Astrocyte of the cerebellum (primary cell): ENCODE measurements around the gene LLCFC1.
"Not testable (repeated sequence)": the region's sequence is repeated elsewhere in the genome, so short reads cannot be mapped to it uniquely, and the experiment has no call there.

ENCODE experiments used
- DNase-seq: peaks from one replicate; pipeline ENCODE4 v3.0.0-alpha.2; 2011; ENCODE audit warnings: low read depth
- H3K4me3 ChIP-seq: 2 replicates; pipeline ENCODE4 v1.5.1; 2011; ENCODE audit warnings: mild to moderate bottlenecking, low read depth, low read length, moderate library complexity
- CTCF ChIP-seq: IDR thresholded peaks from 2 replicates; pipeline ENCODE4 v1.5.1; 2012; ENCODE audit warnings: low read length, low read depth, moderate library complexity, mild to moderate bottlenecking; ENCODE audit errors: missing control alignments
- in situ Hi-C: cut with HindIII; loops from 2 replicates; pipeline ENCODE4 v1.10.0; 2017; ENCODE audit warnings: low sequenced_read_pairs

Gene LLCFC1

GRCh38 chr7:142968229-142968628 lies 28.9 kb downstream of the LLCFC1 start:
- TF ChIP-seq CTCF = no peak
- no peak overlapping the region for H3K4me3 ChIP-seq
- in situ Hi-C loops = no loop called here
- DNase-seq = no peak

GRCh38 chr7:142969183-142969582 lies 29.9 kb downstream of the LLCFC1 start:
- in situ Hi-C loops = no loop called here
- DNase-seq = no peak
- no peak for TF ChIP-seq CTCF

GRCh38 chr7:142974626-142975025 lies 35.3 kb downstream of the LLCFC1 start:
- in situ Hi-C loops = no loop called here
- H3K4me3 ChIP-seq = no peak overlapping the region
- DNase-seq = no peak
- TF ChIP-seq CTCF = no peak

More at GRCh38 chr7:142969183-142969582, 29.9 kb downstream of the LLCFC1 start:
- H3K4me3 ChIP-seq = no peak overlapping the region

- in situ Hi-C loops, H3K4me3 ChIP-seq, DNase-seq: not testable (repeated sequence)
Measured at GRCh38 chr7:142978402-142978801, 39.1 kb downstream of the LLCFC1 start.

GRCh38 chr7:142983825-142984224 lies 44.5 kb downstream of the LLCFC1 start:
- in situ Hi-C loops = loop anchor here (5.0 kb wide), 1 partner anchor 67 kb away; no protein-coding TSS in a partner anchor
- no peak overlapping the region for H3K4me3 ChIP-seq
- DNase-seq = no peak
- no peak for TF ChIP-seq CTCF

- H3K4me3 ChIP-seq = no peak overlapping the region
- no peak for TF ChIP-seq CTCF
- in situ Hi-C loops = loop anchor here (5.0 kb wide), 1 partner anchor 67 kb away; no protein-coding TSS in a partner anchor
- DNase-seq = no peak
Measured at GRCh38 chr7:142984297-142984696, 45.0 kb downstream of the LLCFC1 start.
